Measurements from ENCODE around the gene HEPACAM.

Gene HEPACAM

GRCh38 chr11:124915541-124916369 lies 20.1 kb downstream of the HEPACAM start:
- DNase-seq = no peak
- ChIA-PET POLR2A (no interaction called here), CTCF (no interaction called here)
- H3K27me3 ChIP-seq (replicated peaks in 2 of 5; ENCODE audit: control insufficient read depth in 4 of 5, insufficient read depth in 5 of 5, low read length in 4 of 5) = peaks cover 0 to 2% (median 0%) of the 10 kb centered on the region in 5 experiments
- WGBS (ENCODE audit: insufficient coverage) = 100% methylated on average over 2 of the region's 3 CpGs
- peaks cover 0 to 15% (median 4%) of the 10 kb centered on the region in 5 experiments for H3K9me3 ChIP-seq (ENCODE audit: control extremely low read depth in 1 of 5, control insufficient read depth in 4 of 5, insufficient read depth in 2 of 5, low read depth in 1 of 5, low read length in 4 of 5)
- no peaks in the 10 kb centered on the region for H3K36me3 ChIP-seq (ENCODE audit: control insufficient read depth in 4 of 4, insufficient read depth in 4 of 4, low read length in 3 of 4)
- H3K4me3 ChIP-seq (ENCODE audit: control insufficient read depth in 1 of 7, extremely low read depth in 1 of 7, insufficient read depth in 4 of 7, low read depth in 2 of 7, low read length in 6 of 7) = no peak overlapping the region
- no peak overlapping the region for H3K27ac ChIP-seq (ENCODE audit: insufficient read depth in 1 of 2, low read depth in 1 of 2, low read length in 2 of 2, poor library complexity in 1 of 2, severe bottlenecking in 2 of 2)
- peaks cover 0 to 7% (median 4%) of the 10 kb centered on the region in 4 experiments for H3K4me1 ChIP-seq (ENCODE audit: control extremely low read depth in 1 of 4, control insufficient read depth in 4 of 4, insufficient read depth in 4 of 4, low read length in 3 of 4)

- CTCF ChIA-PET = interaction anchor here (0.6 to 1.6 kb wide), 3 partner anchors 10 to 14 kb away, joined by 3 to 4 read pairs (median 3); no protein-coding TSS in a partner anchor
- no CpG with 5 or more reads among the region's 1 CpG for WGBS (ENCODE audit: insufficient coverage)
Measured at GRCh38 chr11:124902616-124903015, 33.2 kb downstream of the HEPACAM start.

GRCh38 chr11:124900464-124900863 lies 35.4 kb downstream of the HEPACAM start:
- DNase-seq = no peak
- no peak overlapping the region for H3K27ac ChIP-seq (ENCODE audit: insufficient read depth in 1 of 2, low read depth in 1 of 2, low read length in 2 of 2, poor library complexity in 1 of 2, severe bottlenecking in 2 of 2)
- 95% methylated on average over 4 of the region's 5 CpGs for WGBS (ENCODE audit: insufficient coverage)
- CTCF ChIA-PET = interaction anchor here (3.2 kb wide), 1 partner anchor 25 kb away, joined by 12 read pairs; no protein-coding TSS in a partner anchor
- POLR2A ChIA-PET = interaction anchor here (0.6 kb wide), 1 partner anchor 24 kb away, joined by 3 read pairs; no protein-coding TSS in a partner anchor
- H3K4me1 ChIP-seq (ENCODE audit: control extremely low read depth in 1 of 4, control insufficient read depth in 4 of 4, insufficient read depth in 4 of 4, low read length in 3 of 4) = peaks cover 0 to 37% (median 29%) of the 10 kb centered on the region in 4 experiments
- no peaks in the 10 kb centered on the region for H3K36me3 ChIP-seq (ENCODE audit: control insufficient read depth in 4 of 4, insufficient read depth in 4 of 4, low read length in 3 of 4)
- H3K9me3 ChIP-seq (ENCODE audit: control extremely low read depth in 1 of 5, control insufficient read depth in 4 of 5, insufficient read depth in 2 of 5, low read depth in 1 of 5, low read length in 4 of 5) = no peaks in the 10 kb centered on the region
- no peak overlapping the region for H3K4me3 ChIP-seq (ENCODE audit: control insufficient read depth in 1 of 7, extremely low read depth in 1 of 7, insufficient read depth in 4 of 7, low read depth in 2 of 7, low read length in 6 of 7)
- H3K27me3 ChIP-seq (replicated peaks in 2 of 5; ENCODE audit: control insufficient read depth in 4 of 5, insufficient read depth in 5 of 5, low read length in 4 of 5) = no peaks in the 10 kb centered on the region

More at GRCh38 chr11:124902616-124903015, 33.2 kb downstream of the HEPACAM start:
- Histone ChIP-seq H3K36me3 (ENCODE audit: control insufficient read depth in 4 of 4, insufficient read depth in 4 of 4, low read length in 3 of 4) (no peaks in the 10 kb centered on the region), H3K4me1 (ENCODE audit: control extremely low read depth in 1 of 4, control insufficient read depth in 4 of 4, insufficient read depth in 4 of 4, low read length in 3 of 4) (peaks cover 0 to 18% (median 16%) of the 10 kb centered on the region in 4 experiments), H3K9me3 (ENCODE audit: control extremely low read depth in 1 of 5, control insufficient read depth in 4 of 5, insufficient read depth in 2 of 5, low read depth in 1 of 5, low read length in 4 of 5) (no peaks in the 10 kb centered on the region), H3K4me3 (ENCODE audit: control insufficient read depth in 1 of 7, extremely low read depth in 1 of 7, insufficient read depth in 4 of 7, low read depth in 2 of 7, low read length in 6 of 7) (no peak overlapping the region), H3K27me3 (replicated peaks in 2 of 5; ENCODE audit: control insufficient read depth in 4 of 5, insufficient read depth in 5 of 5, low read length in 4 of 5) (no peaks in the 10 kb centered on the region), H3K27ac (ENCODE audit: insufficient read depth in 1 of 2, low read depth in 1 of 2, low read length in 2 of 2, poor library complexity in 1 of 2, severe bottlenecking in 2 of 2) (no peak overlapping the region)
- POLR2A ChIA-PET = interaction anchor here (0.7 kb wide), 1 partner anchor 27 kb away, joined by 4 read pairs; no protein-coding TSS in a partner anchor
- DNase-seq = no peak

DNA sequence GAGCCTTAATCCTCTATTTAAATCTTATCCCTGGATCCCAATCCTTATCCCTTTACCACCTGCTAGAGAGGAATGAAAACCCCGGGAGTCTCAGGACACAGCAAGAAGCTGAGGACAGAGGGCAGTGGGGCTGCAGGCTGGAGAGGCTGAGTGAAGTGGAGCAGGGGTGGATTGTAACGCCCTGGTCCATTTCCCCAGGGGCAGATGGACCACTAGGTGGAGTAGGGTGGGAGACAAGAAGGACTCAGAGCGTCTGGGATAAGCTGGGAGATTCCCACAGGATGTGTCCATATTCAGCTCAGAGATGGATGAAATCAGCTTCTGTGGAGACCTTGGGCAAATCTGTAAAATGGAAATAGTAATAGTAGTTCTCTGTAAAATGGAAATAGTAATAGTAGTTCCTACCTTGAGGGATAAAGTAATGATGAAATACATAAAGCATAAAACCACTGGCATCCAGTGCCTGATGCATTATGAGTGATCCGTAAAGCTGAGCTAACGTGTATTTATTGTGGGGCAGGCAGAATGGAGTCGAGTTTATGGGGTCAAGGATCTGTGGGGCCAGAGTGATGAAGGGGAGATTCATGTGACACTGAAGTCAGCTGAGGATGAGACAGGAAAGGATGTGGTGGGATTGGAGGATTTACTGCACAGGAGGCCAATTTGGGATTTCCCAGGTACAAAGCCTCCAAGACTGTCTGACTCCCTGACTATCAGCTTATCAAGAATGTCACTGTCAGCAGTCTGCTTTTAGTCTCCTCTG lies 36.3 kb downstream of the HEPACAM start:
- ChIA-PET CTCF (interaction anchor here (3.0 to 3.5 kb wide), 3 partner anchors 22 to 55 kb away, joined by 11 to 19 read pairs (median 12); partner anchors contain the start of genes CCDC15 and HEPN1), POLR2A (no interaction called here)
- no peak overlapping the region for H3K27ac ChIP-seq (ENCODE audit: insufficient read depth in 1 of 2, low read depth in 1 of 2, low read length in 2 of 2, poor library complexity in 1 of 2, severe bottlenecking in 2 of 2)
- no peaks in the 10 kb centered on the region for H3K9me3 ChIP-seq (ENCODE audit: control extremely low read depth in 1 of 5, control insufficient read depth in 4 of 5, insufficient read depth in 2 of 5, low read depth in 1 of 5, low read length in 4 of 5)
- 92% methylated on average over 6 of the region's 6 CpGs for WGBS (ENCODE audit: insufficient coverage)
- H3K4me3 ChIP-seq (ENCODE audit: control insufficient read depth in 1 of 7, extremely low read depth in 1 of 7, insufficient read depth in 4 of 7, low read depth in 2 of 7, low read length in 6 of 7) = no peak overlapping the region
- H3K36me3 ChIP-seq (ENCODE audit: control insufficient read depth in 4 of 4, insufficient read depth in 4 of 4, low read length in 3 of 4) = peaks cover 0 to 9% (median 0%) of the 10 kb centered on the region in 4 experiments
- peaks cover 0 to 44% (median 29%) of the 10 kb centered on the region in 4 experiments for H3K4me1 ChIP-seq (ENCODE audit: control extremely low read depth in 1 of 4, control insufficient read depth in 4 of 4, insufficient read depth in 4 of 4, low read length in 3 of 4)
- DNase-seq = no peak
- no peaks in the 10 kb centered on the region for H3K27me3 ChIP-seq (replicated peaks in 2 of 5; ENCODE audit: control insufficient read depth in 4 of 5, insufficient read depth in 5 of 5, low read length in 4 of 5)

GRCh38 chr11:124898711-124899110 lies 37.1 kb downstream of the HEPACAM start:
- POLR2A ChIA-PET = no interaction called here
- Histone ChIP-seq H3K9me3 (ENCODE audit: control extremely low read depth in 1 of 5, control insufficient read depth in 4 of 5, insufficient read depth in 2 of 5, low read depth in 1 of 5, low read length in 4 of 5) (no peaks in the 10 kb centered on the region), H3K27ac (ENCODE audit: insufficient read depth in 1 of 2, low read depth in 1 of 2, low read length in 2 of 2, poor library complexity in 1 of 2, severe bottlenecking in 2 of 2) (peak overlapping the region in 1 of 2 experiments; percentile 2), H3K27me3 (replicated peaks in 2 of 5; ENCODE audit: control insufficient read depth in 4 of 5, insufficient read depth in 5 of 5, low read length in 4 of 5) (no peaks in the 10 kb centered on the region), H3K36me3 (ENCODE audit: control insufficient read depth in 4 of 4, insufficient read depth in 4 of 4, low read length in 3 of 4) (peaks cover 0 to 17% (median 0%) of the 10 kb centered on the region in 4 experiments), H3K4me3 (ENCODE audit: control insufficient read depth in 1 of 7, extremely low read depth in 1 of 7, insufficient read depth in 4 of 7, low read depth in 2 of 7, low read length in 6 of 7) (no peak overlapping the region), H3K4me1 (ENCODE audit: control extremely low read depth in 1 of 4, control insufficient read depth in 4 of 4, insufficient read depth in 4 of 4, low read length in 3 of 4) (peaks cover 0 to 46% (median 29%) of the 10 kb centered on the region in 4 experiments)
- WGBS (ENCODE audit: insufficient coverage) = 85% methylated on average over 3 of the region's 5 CpGs
- CTCF ChIA-PET = interaction anchor here (0.6 to 3.5 kb wide), 8 partner anchors 10 to 56 kb away, joined by 3 to 19 read pairs (median 6); partner anchors contain the start of genes CCDC15 and HEPN1
- no peak for DNase-seq

DNA sequence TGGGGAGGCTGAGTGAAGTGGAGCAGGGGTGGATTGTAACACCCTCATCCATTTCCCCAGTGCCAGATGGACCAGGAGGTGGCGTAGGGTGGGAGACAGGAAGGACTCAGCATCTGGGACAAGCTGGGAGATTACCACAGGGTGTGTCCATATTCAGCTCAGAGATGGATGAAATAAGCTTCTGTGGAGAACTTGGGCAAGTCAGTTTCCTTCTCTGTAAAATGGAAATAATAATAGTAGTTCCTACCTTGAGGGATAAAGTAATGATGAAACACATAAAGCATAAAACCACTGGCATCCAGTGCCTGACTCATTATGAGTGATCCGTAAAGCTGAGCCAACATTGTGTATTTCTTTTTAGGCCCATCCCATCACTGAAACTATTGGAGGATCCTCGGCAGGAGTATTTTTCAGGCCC lies 37.6 kb downstream of the HEPACAM start:
- POLR2A ChIA-PET = interaction anchor here (0.8 kb wide), 1 partner anchor 17 kb away, joined by 4 read pairs; no protein-coding TSS in a partner anchor
- 50% methylated on average over 1 of the region's 3 CpGs for WGBS (ENCODE audit: insufficient coverage)
- peak in 2 of 3 donors; percentile 27 to 46 for DNase-seq
- Histone ChIP-seq H3K27ac (ENCODE audit: insufficient read depth in 1 of 2, low read depth in 1 of 2, low read length in 2 of 2, poor library complexity in 1 of 2, severe bottlenecking in 2 of 2) (peak overlapping the region in 1 of 2 experiments; percentile 65), H3K36me3 (ENCODE audit: control insufficient read depth in 4 of 4, insufficient read depth in 4 of 4, low read length in 3 of 4) (peaks cover 0 to 21% (median 0%) of the 10 kb centered on the region in 4 experiments), H3K9me3 (ENCODE audit: control extremely low read depth in 1 of 5, control insufficient read depth in 4 of 5, insufficient read depth in 2 of 5, low read depth in 1 of 5, low read length in 4 of 5) (no peaks in the 10 kb centered on the region), H3K4me1 (ENCODE audit: control extremely low read depth in 1 of 4, control insufficient read depth in 4 of 4, insufficient read depth in 4 of 4, low read length in 3 of 4) (peaks cover 0 to 50% (median 32%) of the 10 kb centered on the region in 4 experiments), H3K27me3 (replicated peaks in 2 of 5; ENCODE audit: control insufficient read depth in 4 of 5, insufficient read depth in 5 of 5, low read length in 4 of 5) (no peaks in the 10 kb centered on the region), H3K4me3 (ENCODE audit: control insufficient read depth in 1 of 7, extremely low read depth in 1 of 7, insufficient read depth in 4 of 7, low read depth in 2 of 7, low read length in 6 of 7) (peak overlapping the region in 3 of 7 experiments; percentile 46 to 74 (median 67))
- CTCF ChIA-PET = interaction anchor here (0.6 to 3.5 kb wide), 12 partner anchors 10 to 56 kb away, joined by 3 to 19 read pairs (median 5); partner anchors contain the start of genes CCDC15, HEPN1 and ROBO3

Data from common myeloid progenitor, CD34-positive (primary cell).